OCI-LY3 (cell line): Measurements from ENCODE around the gene ZSCAN21.

ENCODE experiments used
- EZH2phosphoT487 ChIP-seq: fragments of 200-600 bp; shearing (Covaris generic); IDR thresholded peaks from 2 replicates; pipeline ENCODE4 v1.6.1; 2018; ENCODE audit warnings: antibody characterized with exemption, mixed run types, low read depth
- TF ChIP-seq, protein P1 (sequence below): fragments of 200-600, 300-600 bp; sonication (generic); IDR thresholded peaks from 2 replicates; pipeline ENCODE4 v1.5.1; 2014; ENCODE audit warnings: antibody characterized with exemption, low read length, low read depth

DNA sequence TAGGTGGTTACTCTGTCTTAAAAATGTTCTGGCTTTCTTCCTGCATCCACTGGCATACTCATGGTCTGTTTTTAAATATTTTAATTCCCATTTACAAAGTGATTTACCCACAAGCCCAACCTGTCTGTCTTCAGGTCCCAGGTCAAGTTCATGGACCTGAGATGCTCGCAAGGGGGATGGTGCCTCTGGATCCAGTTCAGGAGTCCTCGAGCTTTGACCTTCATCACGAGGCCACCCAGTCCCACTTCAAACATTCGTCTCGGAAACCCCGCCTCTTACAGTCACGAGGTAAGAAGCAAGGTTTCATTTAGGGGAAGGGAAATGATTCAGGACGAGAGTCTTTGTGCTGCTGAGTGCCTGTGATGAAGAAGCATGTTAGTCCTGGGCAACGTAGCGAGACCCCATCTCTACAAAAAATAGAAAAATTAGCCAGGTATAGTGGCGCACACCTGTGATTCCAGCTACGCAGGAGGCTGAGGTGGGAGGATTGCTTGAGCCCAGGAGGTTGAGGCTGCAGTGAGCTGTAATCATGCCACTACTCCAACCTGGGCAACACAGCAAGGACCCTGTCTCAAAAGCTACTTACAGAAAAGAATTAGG lies 25.5 kb upstream of the ZSCAN21 start:
- TF ChIP-seq, protein P1, sequence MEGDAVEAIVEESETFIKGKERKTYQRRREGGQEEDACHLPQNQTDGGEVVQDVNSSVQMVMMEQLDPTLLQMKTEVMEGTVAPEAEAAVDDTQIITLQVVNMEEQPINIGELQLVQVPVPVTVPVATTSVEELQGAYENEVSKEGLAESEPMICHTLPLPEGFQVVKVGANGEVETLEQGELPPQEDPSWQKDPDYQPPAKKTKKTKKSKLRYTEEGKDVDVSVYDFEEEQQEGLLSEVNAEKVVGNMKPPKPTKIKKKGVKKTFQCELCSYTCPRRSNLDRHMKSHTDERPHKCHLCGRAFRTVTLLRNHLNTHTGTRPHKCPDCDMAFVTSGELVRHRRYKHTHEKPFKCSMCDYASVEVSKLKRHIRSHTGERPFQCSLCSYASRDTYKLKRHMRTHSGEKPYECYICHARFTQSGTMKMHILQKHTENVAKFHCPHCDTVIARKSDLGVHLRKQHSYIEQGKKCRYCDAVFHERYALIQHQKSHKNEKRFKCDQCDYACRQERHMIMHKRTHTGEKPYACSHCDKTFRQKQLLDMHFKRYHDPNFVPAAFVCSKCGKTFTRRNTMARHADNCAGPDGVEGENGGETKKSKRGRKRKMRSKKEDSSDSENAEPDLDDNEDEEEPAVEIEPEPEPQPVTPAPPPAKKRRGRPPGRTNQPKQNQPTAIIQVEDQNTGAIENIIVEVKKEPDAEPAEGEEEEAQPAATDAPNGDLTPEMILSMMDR, result no peak
- no peak for TF ChIP-seq EZH2phosphoT487
